Measurements from ENCODE around the gene ADAMTS17. TPM values are rescaled to one million over a fixed set of nuclear protein-coding genes. Genes with fewer than 3 reads are reported as not detected.

Gene ADAMTS17
- total RNA-seq, 1 experiment from 2014 or later: 0.25 TPM

DNA sequence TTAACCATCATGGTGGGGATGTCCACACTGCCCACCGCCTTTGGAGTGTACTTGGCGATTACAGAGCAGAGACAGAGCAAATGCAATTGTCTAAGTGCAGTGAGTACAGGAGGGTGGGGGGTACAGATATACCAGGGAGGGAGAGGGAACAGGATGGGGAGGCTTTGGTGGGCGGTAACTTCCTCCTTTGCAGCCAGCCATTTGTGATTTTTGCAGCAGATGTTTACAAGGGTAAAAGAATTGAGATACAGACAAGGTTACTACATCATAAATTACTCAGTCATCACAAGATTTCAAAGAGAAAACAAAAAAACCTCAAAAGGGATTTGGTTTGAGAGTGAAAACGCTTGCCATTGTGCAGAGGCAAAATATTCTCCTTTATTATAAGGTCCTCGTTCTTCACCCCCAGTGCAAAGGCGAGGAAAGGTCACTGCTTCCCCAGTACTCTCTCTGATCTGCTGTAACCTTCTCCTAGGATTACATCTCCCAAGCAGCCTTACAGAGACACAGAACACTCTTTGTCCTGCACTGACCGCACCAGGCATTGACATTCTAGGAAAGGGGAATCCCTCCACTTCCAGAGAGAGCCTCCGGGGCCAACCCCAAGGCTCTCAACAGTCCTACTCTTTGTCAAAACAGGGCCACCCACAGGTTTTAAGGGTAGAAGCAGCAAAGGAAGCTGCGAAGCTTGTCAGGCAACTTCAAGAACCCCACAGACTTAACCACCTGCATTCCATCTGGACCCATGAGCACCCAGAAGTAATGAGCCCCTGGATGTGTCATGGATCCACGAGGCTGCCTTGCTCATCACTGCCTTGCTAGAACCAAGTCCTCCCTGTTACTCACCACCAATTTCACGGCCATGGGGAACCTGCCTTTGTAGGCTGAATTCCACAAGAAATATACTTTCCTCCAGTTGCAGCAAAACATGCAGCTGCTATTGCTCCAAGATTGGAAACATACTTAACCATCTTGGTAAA is 117.3 kb downstream of the ADAMTS17 start:
- no peak for DNase-seq (ENCODE audit: low spot score)

DNA sequence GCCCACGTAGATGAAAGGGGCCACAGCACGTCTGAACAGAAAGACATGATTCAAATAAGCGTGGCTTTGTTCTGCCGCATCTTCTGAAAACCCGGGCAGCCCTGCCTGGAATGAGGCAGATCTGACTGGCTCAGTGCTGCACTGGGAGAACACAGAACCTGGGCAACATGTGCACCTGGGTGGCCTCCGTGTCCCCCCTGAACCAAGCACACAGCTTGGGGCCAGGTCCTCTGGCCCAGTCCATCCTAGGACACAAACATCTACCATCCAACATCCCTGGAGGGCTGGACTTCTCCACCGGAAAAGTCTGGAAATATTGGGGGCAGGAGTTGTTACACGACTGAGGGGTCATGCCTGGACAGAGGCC is 119.4 kb downstream of the ADAMTS17 start:
- DNase-seq (ENCODE audit: low spot score): no peak

DNA sequence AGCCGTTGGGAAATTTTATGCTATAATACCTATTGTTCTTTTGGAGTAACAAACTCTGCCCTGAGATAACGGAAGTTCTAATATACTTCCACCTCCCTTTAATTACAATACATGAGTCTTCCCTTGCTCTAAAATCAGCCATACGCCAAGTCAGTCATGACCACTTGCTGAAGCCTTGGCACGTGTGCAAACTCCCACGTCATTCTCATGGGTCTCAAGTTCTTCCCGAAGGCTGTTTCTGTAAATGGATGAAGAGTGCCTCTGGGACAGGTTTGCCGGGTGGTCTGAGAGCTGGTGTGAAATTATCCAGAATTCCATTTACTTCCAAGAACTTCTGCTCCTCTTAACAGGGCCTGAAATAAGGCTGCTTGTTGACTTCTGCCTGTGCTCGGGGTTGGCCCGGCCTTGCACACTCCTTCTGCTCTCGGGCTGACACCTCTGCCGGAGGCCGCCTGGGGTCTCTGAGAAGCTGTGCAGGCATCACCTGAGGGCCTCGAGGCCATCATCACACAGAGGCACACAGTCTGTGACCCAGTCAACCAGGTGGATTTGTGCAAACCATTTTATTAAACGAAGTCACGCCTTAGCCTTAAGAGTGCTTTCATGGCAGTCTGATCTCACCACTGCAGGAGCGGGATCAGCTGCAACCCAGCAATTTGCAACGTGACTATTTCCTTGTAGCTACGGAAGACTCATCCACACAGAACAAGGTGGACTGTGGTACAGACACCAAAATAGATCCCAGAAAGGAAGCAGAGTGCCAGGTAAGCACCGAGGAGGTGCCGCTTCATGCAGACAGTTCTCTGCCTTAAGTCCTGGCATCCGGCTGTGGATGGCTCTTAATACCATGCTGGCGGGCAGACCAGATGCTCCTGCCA is 120.1 kb downstream of the ADAMTS17 start:
- DNase-seq (ENCODE audit: low spot score): no peak

DNA sequence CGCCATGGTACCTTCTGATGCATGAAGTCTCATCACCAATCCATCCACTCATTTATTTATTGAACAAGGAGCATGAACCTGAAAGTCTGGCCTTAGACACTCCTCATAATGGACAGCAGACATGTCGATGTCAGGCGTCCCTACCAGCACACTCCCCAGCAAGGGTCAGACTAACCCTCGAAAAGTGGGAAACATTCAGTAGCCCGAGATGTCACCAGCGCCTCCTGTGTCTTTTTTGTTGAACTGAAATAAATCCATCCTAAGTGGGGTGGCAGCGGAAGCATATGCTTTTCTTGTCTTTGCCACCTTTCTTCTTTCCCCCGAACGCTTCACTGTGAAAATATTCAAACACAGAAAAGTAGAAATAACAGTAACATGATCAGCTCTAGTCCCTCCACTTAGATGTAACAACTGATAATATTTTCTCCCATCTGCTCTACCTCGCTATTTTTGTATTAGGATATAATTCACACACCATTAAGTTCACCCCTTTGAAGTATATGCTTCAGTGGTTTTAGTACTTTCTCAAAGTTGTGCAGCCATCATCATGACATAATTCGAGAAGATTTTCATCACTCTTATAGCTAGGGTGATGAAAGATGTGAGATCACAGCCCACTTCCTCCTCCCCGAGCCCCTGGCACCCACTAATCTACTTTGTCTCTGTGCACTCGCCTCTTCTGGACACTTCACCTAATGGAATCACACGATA is 121.6 kb downstream of the ADAMTS17 start:
- DNase-seq (ENCODE audit: low spot score): no peak

DNA sequence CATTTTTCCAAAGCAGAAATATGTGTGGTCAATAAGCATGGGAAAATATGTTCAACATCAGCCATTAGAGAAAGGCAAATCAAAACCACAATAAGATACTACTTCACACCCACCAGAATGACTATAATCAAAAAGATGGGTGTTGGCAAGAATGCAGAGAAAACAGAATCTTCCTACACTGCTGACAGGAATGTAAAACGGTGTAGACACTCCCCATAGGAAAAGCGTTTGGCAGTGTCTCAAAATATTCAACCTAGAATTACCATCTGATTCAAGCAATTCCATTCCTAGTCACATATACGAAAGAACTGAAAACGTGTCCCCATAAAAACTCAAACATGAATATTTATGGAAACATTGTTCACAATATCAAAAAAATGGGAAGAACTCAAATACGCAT is 123.3 kb downstream of the ADAMTS17 start:
- no peak for DNase-seq (ENCODE audit: low spot score)

DNA sequence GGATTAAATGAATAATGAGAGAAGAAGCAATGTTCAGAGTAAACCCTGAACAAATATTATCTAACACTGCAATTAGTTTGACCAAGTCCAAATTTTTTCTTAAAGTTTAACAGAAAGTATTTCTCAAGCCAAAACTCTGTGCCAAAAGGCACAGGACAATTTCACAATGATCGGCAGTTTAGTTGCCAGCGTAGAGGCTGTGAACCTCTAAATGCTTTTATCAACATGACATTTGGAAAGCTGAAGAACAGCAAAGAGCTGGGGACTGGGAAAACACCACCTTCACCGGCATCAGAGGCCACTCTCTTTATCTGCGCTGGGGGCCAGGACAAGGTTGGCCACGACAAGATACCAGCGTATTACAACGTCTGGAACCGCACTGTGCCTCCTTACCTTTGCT is 125.6 kb downstream of the ADAMTS17 start:
- DNase-seq (ENCODE audit: low spot score): no peak

DNA sequence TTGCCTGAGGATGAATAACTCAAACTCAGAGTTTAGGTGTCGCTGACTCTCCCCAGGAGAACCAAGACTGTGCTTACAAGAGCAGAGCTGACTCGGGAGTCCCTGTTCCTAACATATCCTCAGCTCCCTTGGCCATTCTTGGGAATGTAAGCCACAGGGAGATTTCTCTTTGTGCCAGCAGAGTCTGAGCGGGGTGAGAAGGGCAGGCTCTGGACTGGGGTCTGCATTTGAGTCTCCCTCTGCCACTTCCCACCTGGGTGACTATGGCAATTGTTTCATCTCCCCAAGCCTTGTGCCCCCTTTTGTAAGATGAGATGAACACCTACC is 126.0 kb downstream of the ADAMTS17 start:
- no peak for DNase-seq (ENCODE audit: low spot score)

DNA sequence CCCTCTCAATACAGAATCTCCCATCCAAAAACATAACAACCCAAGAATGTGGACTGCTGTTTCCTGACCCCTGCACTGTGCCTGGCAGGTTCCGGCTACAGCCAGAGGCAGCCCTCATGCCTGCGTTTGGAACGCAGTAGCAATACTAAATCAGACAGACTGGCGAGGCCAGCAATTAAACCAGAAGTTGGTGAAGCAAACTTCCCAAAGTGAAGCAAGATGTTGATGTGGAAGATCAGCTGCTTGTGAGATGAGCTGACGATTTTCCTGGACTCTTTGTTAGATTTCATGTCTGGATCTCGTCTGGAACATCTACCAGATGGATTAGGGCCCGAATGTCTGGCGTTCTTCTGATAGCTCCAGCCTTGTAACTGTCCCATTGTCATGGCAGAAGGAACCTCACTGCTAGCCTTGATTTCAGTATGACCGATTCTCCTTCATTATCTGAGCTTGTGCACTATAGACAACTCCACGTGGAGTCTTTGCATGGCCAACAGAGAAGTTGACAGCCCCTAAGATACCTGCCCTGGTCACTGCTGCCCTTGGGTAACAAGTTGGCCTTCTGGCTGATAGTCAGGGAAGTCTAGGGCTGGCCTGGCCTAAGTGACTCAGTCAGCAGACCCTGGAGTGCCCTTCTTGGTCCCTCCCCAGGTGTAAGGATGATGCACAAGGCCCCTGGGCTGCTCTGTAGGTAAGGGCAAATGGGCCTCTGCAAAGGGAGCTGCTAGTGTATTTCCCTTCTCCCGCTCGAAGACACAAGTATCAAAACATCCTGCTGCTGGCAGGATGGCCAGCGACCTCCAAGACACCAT is 126.5 kb downstream of the ADAMTS17 start:
- DNase-seq (ENCODE audit: low spot score): no peak

DNA sequence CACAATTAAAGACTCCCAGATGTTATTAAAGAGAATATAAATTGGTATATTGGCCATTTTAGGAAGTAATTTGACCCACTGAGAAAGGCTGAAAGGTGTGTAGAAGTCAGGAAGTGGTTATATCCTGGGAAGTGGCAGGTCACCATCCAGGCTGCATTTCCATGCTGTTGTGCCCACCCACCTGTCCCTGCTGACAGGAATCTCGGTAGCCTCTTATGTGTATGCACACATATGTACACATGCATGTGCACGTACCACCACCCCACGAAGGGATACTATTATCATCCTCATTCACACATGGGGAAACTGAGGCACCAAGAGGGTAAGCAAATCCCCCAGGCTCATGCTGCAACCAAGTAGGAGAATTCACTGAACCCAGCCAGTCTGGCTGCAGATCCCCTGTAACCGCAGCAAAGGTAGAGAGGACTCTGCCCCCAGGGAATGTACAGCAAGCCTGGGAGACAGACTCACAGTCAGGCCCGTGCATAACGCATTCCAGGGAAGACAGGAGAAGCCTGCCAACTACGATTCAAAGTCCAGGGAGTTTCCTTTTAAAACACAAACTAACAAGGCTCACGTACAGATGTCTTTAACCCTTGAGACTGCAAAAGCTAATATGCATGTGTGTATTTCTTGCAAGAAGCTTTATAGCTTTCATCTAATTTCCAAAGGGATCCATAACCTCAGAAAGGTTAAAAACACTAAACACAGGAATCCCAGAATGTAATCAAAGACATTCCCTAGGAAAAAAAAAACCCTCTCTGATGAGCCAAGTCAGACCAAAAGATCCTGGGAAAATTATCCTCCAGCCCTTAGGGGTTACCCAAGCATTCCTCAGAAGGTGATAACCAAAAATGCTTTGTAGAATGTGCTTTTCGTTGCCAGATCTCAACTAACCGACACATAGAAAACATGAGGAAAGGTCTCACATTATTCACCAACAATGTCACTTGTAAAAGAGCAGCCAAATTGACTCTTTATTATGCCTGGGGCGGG is 129.6 kb downstream of the ADAMTS17 start:
- no peak for DNase-seq (ENCODE audit: low spot score)

DNA sequence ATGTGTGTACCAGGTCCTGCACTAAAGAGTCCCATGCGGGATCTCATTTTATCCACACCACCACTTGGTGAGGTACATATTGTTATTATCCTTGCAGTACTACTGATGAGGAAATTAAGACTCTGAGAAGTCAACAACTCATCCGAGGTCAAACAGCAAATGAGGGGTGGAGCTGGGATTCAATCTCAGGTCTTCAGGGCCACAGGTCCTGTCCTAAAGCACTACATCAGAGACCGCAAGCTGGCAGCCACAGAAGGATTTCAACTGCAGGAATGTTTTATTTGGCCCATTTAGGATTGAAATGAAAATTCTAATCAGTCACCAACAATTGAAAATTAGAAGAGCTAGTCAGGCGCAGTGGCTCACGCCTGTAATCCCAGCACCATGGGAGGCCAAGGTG is 131.4 kb downstream of the ADAMTS17 start:
- no peak for DNase-seq (ENCODE audit: low spot score)

DNA sequence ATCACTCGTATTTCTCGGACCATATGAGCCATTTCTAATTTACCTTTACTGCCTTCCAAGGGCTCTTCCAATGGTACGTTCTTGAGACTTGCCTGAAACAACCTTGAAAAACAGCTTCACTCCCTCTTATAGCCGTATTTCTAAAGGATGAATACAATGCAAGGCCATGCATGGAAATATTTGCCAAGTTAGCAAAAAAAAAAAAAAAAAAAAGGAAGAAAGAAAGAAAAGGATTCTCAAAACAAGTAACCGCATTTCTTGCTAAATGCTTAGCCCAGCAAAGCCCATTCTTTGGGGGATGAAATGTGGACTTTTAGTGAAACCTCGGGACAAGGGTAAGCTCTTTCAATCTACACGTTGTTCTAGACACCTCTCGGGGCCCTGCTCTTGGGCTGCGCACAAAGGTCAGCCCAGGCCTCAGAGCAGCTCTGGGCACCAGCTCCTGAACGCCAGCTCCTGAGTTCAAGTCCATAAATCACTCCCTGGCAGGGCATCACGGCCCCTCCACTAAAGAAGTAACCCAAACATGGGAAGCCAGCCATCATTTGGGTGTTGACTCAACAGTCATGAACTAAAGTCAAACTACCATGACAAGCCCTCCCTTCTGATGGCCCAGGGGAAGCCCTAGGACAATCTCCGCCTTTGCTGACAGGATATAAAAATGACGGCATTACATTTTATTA is 132.7 kb downstream of the ADAMTS17 start:
- no peak for DNase-seq (ENCODE audit: low spot score)

DNA sequence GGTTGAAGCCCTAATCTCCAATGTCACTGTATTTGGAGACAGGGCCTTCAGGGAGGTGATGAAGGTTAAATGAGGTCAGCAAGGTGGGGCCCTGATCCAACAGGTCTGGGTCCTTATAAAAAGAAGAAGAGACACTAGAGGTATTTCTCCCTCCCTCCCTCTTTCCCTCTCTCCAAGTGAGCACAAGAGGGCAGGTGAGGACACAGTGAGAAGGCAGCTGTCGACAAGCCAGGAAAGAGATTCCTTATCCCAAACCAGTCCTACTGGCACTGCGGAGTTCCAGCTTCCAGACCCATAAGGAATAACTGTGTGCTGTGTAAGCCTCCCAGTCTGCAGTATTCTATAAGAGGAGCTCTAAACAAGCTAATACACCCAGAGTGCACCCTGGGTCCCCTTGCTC is 134.7 kb downstream of the ADAMTS17 start:
- no peak for DNase-seq (ENCODE audit: low spot score)

DNA sequence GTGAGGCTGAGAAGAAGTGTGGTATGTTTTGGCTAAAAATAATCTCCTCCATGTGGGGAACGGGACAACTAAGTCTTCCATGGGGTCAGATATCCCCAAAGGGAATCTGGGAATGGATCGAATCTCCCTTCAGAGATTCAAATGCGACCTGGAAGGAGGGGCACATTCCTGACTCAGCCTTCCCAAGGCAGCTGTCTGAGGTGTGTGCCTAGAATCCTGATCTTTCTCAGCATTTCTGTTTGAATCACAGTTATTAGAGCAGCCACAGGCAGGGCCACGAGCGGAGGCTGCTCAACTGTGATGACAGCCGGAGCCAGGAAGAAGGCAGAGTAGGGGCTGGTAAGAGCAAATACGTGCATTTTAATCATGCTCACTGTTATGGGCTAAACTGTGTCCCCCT is 135.1 kb downstream of the ADAMTS17 start:
- no peak for DNase-seq (ENCODE audit: low spot score)

DNA sequence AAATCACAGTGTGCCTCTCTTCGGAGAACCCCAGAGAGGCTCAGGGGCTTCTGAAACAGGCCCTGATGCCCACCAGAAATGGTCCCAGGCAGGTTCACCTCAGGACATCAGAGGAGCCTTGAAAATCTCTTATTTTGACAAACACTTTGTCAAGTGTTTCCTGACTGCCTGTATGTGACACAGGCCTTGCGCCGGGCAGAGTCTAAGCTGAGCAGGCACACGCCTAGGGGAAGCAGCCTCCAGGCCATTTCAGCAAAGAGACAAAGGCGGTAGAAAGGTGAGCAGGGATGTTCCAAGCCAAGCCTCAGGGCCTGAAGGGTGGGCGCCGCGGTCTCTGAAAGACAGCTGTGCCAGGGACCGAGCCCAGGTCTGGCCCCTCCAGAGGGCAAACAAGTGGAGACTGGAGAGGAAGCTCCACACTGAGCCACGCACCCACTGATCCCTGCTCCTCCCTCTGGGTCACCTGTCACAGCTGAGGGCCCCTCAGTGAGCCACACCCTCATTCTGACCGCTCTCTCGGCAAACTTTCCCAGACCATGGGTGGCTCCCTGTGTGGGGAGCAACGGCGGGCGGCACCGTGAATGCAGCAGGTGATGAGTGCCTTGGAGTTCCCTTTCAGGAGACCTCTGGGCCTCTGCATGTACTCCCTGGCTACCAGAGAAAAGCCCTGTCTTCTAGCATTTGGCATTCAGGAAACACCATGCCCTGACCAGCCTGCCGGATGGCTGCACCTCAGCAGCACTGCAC is 136.1 kb downstream of the ADAMTS17 start:
- DNase-seq (ENCODE audit: low spot score): no peak

DNA sequence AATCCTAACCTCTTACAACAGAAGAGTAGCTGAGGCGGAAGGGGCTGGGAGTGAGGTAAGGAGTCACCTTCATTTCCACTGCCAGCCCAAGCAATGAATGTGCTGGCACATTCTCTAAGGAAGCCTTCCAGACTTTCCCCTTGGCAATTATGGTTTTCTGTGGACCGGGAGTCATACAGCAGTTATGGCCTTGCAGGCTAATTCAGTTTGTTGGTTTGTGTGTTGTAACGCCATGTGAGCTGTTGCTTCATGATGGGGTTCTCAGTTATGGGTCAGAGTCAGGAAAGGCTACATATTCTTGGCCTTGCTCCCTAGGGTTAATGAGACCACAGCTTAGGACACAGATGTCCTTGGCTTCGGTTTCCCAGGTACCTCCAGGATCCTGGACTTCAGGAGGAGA is 137.0 kb downstream of the ADAMTS17 start:
- DNase-seq (ENCODE audit: low spot score): no peak

DNA sequence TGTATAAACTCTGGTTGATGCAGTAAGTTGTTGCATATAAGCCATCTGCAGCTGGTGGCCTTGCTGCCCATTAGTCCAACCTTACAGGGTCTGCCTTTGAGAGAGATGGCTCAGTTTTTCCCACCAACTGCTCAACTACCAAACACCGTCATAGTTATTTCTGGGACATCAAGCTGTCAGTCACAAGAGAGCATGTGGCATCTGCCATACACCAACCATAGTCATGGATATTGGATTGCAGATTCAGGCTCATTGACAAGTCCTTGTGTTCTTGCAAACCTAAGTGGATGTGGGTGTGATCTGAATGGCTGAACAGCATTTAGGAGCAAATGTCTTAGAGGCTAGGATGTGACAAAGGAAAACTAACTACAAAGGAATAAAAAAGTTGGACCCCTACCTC is 137.6 kb downstream of the ADAMTS17 start:
- no peak for DNase-seq (ENCODE audit: low spot score)

DNA sequence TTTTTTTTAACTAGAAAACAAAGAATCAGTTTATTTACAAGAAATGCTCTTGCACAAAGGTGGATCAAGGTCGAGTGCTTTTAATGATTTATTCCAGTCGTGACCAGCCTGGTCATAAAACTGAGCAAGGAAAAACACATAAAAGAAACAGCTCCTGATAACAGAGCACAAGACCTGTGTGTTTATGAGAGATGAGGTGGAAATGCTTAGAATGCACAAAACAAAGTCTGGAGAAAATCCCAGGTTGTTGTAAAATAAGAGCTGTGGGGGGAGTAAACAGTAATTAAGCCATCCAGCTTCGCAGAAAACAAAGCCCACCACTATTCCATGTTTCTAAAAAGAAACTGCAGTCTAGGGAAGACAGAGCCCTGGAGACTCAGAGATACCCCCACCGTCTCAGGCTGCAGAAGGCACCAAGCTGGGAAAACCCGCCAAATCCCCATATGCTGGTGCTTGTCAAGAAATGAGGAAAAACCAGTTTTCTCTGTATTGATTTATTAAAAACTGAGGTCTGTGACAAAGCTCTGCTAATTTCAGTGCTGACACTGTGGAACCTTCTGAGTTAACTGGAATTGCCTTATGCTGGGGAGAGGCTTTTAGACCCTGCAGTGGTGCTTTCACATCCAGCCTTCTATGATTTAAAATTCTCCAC is 139.3 kb downstream of the ADAMTS17 start:
- no peak for DNase-seq (ENCODE audit: low spot score)

All from H4 (cell line).